Measurements from ENCODE around the gene NPC1L1. TPM values are rescaled to one million over a fixed set of nuclear protein-coding genes. Genes with fewer than 3 reads are reported as not detected.
A peak's percentile ranks its signal among the peaks of the same experiment; 100 is the strongest.

Gene NPC1L1
- total RNA-seq, 4 donors from 2014 or later, result 0.04 to 0.07 TPM; not detected in 2

GRCh38 chr7:44583146-44583865, 42.2 kb upstream of the NPC1L1 start:
- Histone ChIP-seq H3K4me1 (peaks cover 14 to 30% of the 10 kb centered on the region in 2 donors), H3K9me3 (no peaks in the 10 kb centered on the region), H3K4me3 (peak overlapping the region; percentile 67 to 98 (median 81)), H3K36me3 (peaks cover 0 to 24% of the 10 kb centered on the region in 2 donors), H3K27me3 (no peaks in the 10 kb centered on the region), H3K27ac (peak overlapping the region; percentile 95 to 98 (median 97))
- intact Hi-C loops (cut with DNase I; ENCODE audit: low total_unique reads) (loop anchor here (2.0 to 10.0 kb wide), 5 partner anchors 164 to 531 kb away; partner anchors contain the start of genes CCM2, PGAM2, PPIA and TBRG4), in situ Hi-C loops (cut with MboI; ENCODE audit: low sequenced_read_pairs in 4 of 4) (loop anchor here (5.0 to 25.0 kb wide), 7 partner anchors 129 to 529 kb away; partner anchors contain the start of genes TBRG4 (in 4 of the 4) and H2AZ2 (in 2 of the 4))
- TF ChIP-seq CTCF (IDR thresholded peaks at IDR 0.05 in 4 of 5, conservative IDR thresholded peaks at IDR 0.05 in 1 of 5) (no peak), POLR2A (IDR thresholded peaks at IDR 0.05) (no peak)
- DNase-seq (no peak), ATAC-seq (no peak)

- H3K36me3 ChIP-seq, result peaks cover 0 to 31% of the 10 kb centered on the region in 2 donors
- ATAC-seq, result peak; percentile 92 to 96
- peak; percentile 100 for DNase-seq
- no peaks in the 10 kb centered on the region for H3K27me3 ChIP-seq
- H3K4me3 ChIP-seq, result peak within 1 kb of the TSS; percentile 67 to 98 (median 81)
- in situ Hi-C loops (cut with MboI; ENCODE audit: low sequenced_read_pairs in 4 of 4) (loop anchor here (5.0 to 25.0 kb wide), 7 partner anchors 130 to 530 kb away; partner anchors contain the start of genes TBRG4 (in 4 of the 4) and H2AZ2 (in 2 of the 4)), intact Hi-C loops (cut with DNase I; ENCODE audit: low total_unique reads) (loop anchor here (1.0 to 10.0 kb wide), 8 partner anchors 24 to 533 kb away; partner anchors contain the start of genes CCM2, H2AZ2, OGDH and PGAM2)
- H3K4me1 ChIP-seq, result peaks cover 14 to 28% of the 10 kb centered on the region in 2 donors
- no peak for TF ChIP-seq CTCF (IDR thresholded peaks at IDR 0.05 in 4 of 5, conservative IDR thresholded peaks at IDR 0.05 in 1 of 5)
- TF ChIP-seq POLR2A (IDR thresholded peaks at IDR 0.05), result peak; percentile 86 to 93
- H3K9me3 ChIP-seq, result no peaks in the 10 kb centered on the region
- peak within 1 kb of the TSS; percentile 95 to 98 (median 97) for H3K27ac ChIP-seq
These were observed 40.9 kb upstream of the NPC1L1 start, which contains the start of gene TMED4 for GRCh38 chr7:44581879-44582603. Gene TMED4, minus strand, starts transcription at chr7:44582231. Its CDS starts 25 bp downstream, at chr7:44582206.

- intact Hi-C loops (cut with DNase I; ENCODE audit: low total_unique reads), result loop anchor here (5.0 to 10.0 kb wide), 3 partner anchors 166 to 534 kb away; partner anchors contain the start of genes PGAM2, TBRG4 and ZMIZ2
These were observed 40.1 kb upstream of the NPC1L1 start for GRCh38 chr7:44580945-44581878.

More at GRCh38 chr7:44580945-44581878, 40.1 kb upstream of the NPC1L1 start:
- Histone ChIP-seq H3K27ac (peak overlapping the region; percentile 95 to 98 (median 97)), H3K27me3 (no peaks in the 10 kb centered on the region), H3K4me3 (peak overlapping the region; percentile 67 to 98 (median 80)), H3K4me1 (peaks cover 14 to 28% of the 10 kb centered on the region in 2 donors), H3K9me3 (no peaks in the 10 kb centered on the region), H3K36me3 (peaks cover 0 to 31% of the 10 kb centered on the region in 2 donors)
- DNase-seq, result peak in 1 of 2 donors; percentile 38
- peak; percentile 5 to 7 for ATAC-seq
- in situ Hi-C loops (cut with MboI; ENCODE audit: low sequenced_read_pairs in 4 of 4), result loop anchor here (5.0 to 25.0 kb wide), 7 partner anchors 131 to 531 kb away; partner anchors contain the start of genes TBRG4 (in 4 of the 4) and H2AZ2 (in 2 of the 4)
- TF ChIP-seq CTCF (IDR thresholded peaks at IDR 0.05 in 4 of 5, conservative IDR thresholded peaks at IDR 0.05 in 1 of 5), result no peak
- TF ChIP-seq POLR2A (IDR thresholded peaks at IDR 0.05), result no peak
